Duodenal mucosa (tissue), 2 donors: ENCODE measurements around the gene RAB29.
A peak's percentile ranks its signal among the peaks of the same experiment; 100 is the strongest.

Experiments used
- H3K27ac ChIP-seq: one replicate; pipeline ENCODE4 v1.7.0; 2013; ENCODE audit warnings: low read depth, low read length
- H3K27me3 ChIP-seq, 2 donors: one replicate each; pipeline ENCODE4 v1.7.0; 2013; ENCODE audit warnings: low read length in 2 of 2, control low read depth in 1 of 2; ENCODE audit not compliant: insufficient read depth in 2 of 2, control insufficient read depth in 1 of 2
- H3K36me3 ChIP-seq, 2 donors: one replicate each; pipeline ENCODE4 v1.7.0; 2013; ENCODE audit warnings: low read length in 2 of 2, control low read depth in 1 of 2; ENCODE audit not compliant: insufficient read depth in 2 of 2, control insufficient read depth in 1 of 2
- H3K4me1 ChIP-seq, 2 donors: one replicate each; pipeline ENCODE4 v1.7.0; 2013; ENCODE audit warnings: low read length in 2 of 2, control low read depth in 1 of 2; ENCODE audit not compliant: insufficient read depth in 2 of 2, control insufficient read depth in 1 of 2
- H3K4me3 ChIP-seq, 2 donors: one replicate each; pipeline ENCODE4 v1.7.0; 2013; ENCODE audit warnings: low read length in 2 of 2, low read depth in 1 of 2
- H3K9ac ChIP-seq, 2 donors: one replicate each; pipeline ENCODE4 v1.7.0; 2013; ENCODE audit warnings: low read length in 2 of 2, low read depth in 1 of 2
- H3K9me3 ChIP-seq, 2 donors: one replicate each; pipeline ENCODE4 v1.7.0; 2013; ENCODE audit warnings: low read length in 2 of 2, control low read depth in 1 of 2; ENCODE audit not compliant: control insufficient read depth in 1 of 2

Gene RAB29

GRCh38 chr1:205783433-205783795 lies 8.1 kb upstream of the RAB29 start:
- no peak overlapping the region for H3K9ac ChIP-seq
- H3K27me3 ChIP-seq, result no peaks in the 10 kb centered on the region
- no peak overlapping the region for H3K4me3 ChIP-seq
- H3K27ac ChIP-seq, result no peak overlapping the region
- no peaks in the 10 kb centered on the region for H3K36me3 ChIP-seq
- H3K9me3 ChIP-seq, result no peaks in the 10 kb centered on the region
- no peaks in the 10 kb centered on the region for H3K4me1 ChIP-seq

GRCh38 chr1:205782627-205783432 lies 7.5 kb upstream of the RAB29 start:
- H3K27me3 ChIP-seq, result no peaks in the 10 kb centered on the region
- no peaks in the 10 kb centered on the region for H3K4me1 ChIP-seq
- no peaks in the 10 kb centered on the region for H3K36me3 ChIP-seq
- H3K27ac ChIP-seq, result no peak overlapping the region
- H3K4me3 ChIP-seq, result no peak overlapping the region
- no peaks in the 10 kb centered on the region for H3K9me3 ChIP-seq
- H3K9ac ChIP-seq, result no peak overlapping the region

GRCh38 chr1:205780335-205780734 lies 5.1 kb upstream of the RAB29 start:
- Histone ChIP-seq H3K27me3 (no peaks in the 10 kb centered on the region), H3K9me3 (no peaks in the 10 kb centered on the region)

GRCh38 chr1:205777994-205778393 lies 2.7 kb upstream of the RAB29 start:
- no peaks in the 10 kb centered on the region for H3K9me3 ChIP-seq
- no peak overlapping the region for H3K4me3 ChIP-seq
- H3K27me3 ChIP-seq, result no peaks in the 10 kb centered on the region
- H3K4me1 ChIP-seq, result peaks cover 7 to 12% of the 10 kb centered on the region in 2 donors
- H3K36me3 ChIP-seq, result no peaks in the 10 kb centered on the region
- no peak overlapping the region for H3K9ac ChIP-seq
- no peak overlapping the region for H3K27ac ChIP-seq

More at GRCh38 chr1:205780335-205780734, 5.1 kb upstream of the RAB29 start:
- no peaks in the 10 kb centered on the region for H3K36me3 ChIP-seq
- H3K4me3 ChIP-seq, result no peak overlapping the region
- no peak overlapping the region for H3K9ac ChIP-seq
- H3K27ac ChIP-seq, result no peak overlapping the region
- H3K4me1 ChIP-seq, result peaks cover 0 to 4% of the 10 kb centered on the region in 2 donors

- H3K27me3 ChIP-seq, result no peaks in the 10 kb centered on the region
- H3K4me1 ChIP-seq, result peaks cover 7 to 12% of the 10 kb centered on the region in 2 donors
- H3K4me3 ChIP-seq, result peak overlapping the region; percentile 91 to 95
- H3K9ac ChIP-seq, result peak overlapping the region in 1 of 2 donors; percentile 74
- no peaks in the 10 kb centered on the region for H3K36me3 ChIP-seq
- H3K27ac ChIP-seq, result no peak overlapping the region
- no peaks in the 10 kb centered on the region for H3K9me3 ChIP-seq
Measured at GRCh38 chr1:205775717-205776056, 405 bp upstream of the RAB29 start.

- peaks cover 0 to 3% of the 10 kb centered on the region in 2 donors for H3K36me3 ChIP-seq
- H3K27ac ChIP-seq, result peak overlapping the region; percentile 75
- no peaks in the 10 kb centered on the region for H3K27me3 ChIP-seq
- H3K9ac ChIP-seq, result peak overlapping the region; percentile 74 to 91
- peak overlapping the region; percentile 91 to 95 for H3K4me3 ChIP-seq
- peaks cover 7 to 12% of the 10 kb centered on the region in 2 donors for H3K4me1 ChIP-seq
- H3K9me3 ChIP-seq, result no peaks in the 10 kb centered on the region
Measured at GRCh38 chr1:205774198-205775014, 876 bp downstream of the RAB29 start.

GRCh38 chr1:205772607-205773032 lies 2.7 kb downstream of the RAB29 start:
- no peaks in the 10 kb centered on the region for H3K27me3 ChIP-seq
- no peak overlapping the region for H3K27ac ChIP-seq
- no peak overlapping the region for H3K9ac ChIP-seq
- H3K4me3 ChIP-seq, result no peak overlapping the region
- H3K4me1 ChIP-seq, result peaks cover 7 to 12% of the 10 kb centered on the region in 2 donors
- peaks cover 0 to 3% of the 10 kb centered on the region in 2 donors for H3K36me3 ChIP-seq
- no peaks in the 10 kb centered on the region for H3K9me3 ChIP-seq

- Histone ChIP-seq H3K27ac (no peak overlapping the region), H3K36me3 (peaks cover 0 to 3% of the 10 kb centered on the region in 2 donors), H3K9ac (no peak overlapping the region), H3K4me3 (no peak overlapping the region), H3K9me3 (no peaks in the 10 kb centered on the region), H3K4me1 (peaks cover 7 to 10% of the 10 kb centered on the region in 2 donors), H3K27me3 (no peaks in the 10 kb centered on the region)
Measured at GRCh38 chr1:205770618-205771017, 4.7 kb downstream of the RAB29 start.

- Histone ChIP-seq H3K36me3 (peaks cover 0 to 3% of the 10 kb centered on the region in 2 donors), H3K4me1 (peaks cover 7 to 8% of the 10 kb centered on the region in 2 donors), H3K9ac (no peak overlapping the region), H3K27ac (no peak overlapping the region), H3K4me3 (no peak overlapping the region), H3K9me3 (no peaks in the 10 kb centered on the region), H3K27me3 (no peaks in the 10 kb centered on the region)
Measured at GRCh38 chr1:205769641-205770365, 5.5 kb downstream of the RAB29 start.

GRCh38 chr1:205767248-205767647 lies 8.0 kb downstream of the RAB29 start:
- Histone ChIP-seq H3K27me3 (no peaks in the 10 kb centered on the region), H3K9ac (no peak overlapping the region), H3K9me3 (no peaks in the 10 kb centered on the region), H3K4me1 (no peaks in the 10 kb centered on the region), H3K27ac (no peak overlapping the region), H3K4me3 (no peak overlapping the region), H3K36me3 (peaks cover 0 to 3% of the 10 kb centered on the region in 2 donors)
